Stimulated activated CD4-positive, alpha-beta T cell treated with anti-CD3 and anti-CD28 coated beads, Interleukin-2, amount 100 ng/mL, for 24 hours (primary cell): ENCODE measurements around the gene MED13L.
"Not testable (repeated sequence)": the region's sequence is repeated elsewhere in the genome, so short reads cannot be mapped to it uniquely, and the experiment has no call there.

ENCODE experiments used
- DNase-seq, 2 donors: peaks; one replicate each; pipeline ENCODE4 v3.0.0-alpha.2; 2020

MED13L gene

GRCh38 chr12:116245189-116245588, 32.3 kb downstream of the MED13L start:
- no peak for DNase-seq

GRCh38 chr12:116244474-116245090, 32.9 kb downstream of the MED13L start:
- no peak for DNase-seq

DNA sequence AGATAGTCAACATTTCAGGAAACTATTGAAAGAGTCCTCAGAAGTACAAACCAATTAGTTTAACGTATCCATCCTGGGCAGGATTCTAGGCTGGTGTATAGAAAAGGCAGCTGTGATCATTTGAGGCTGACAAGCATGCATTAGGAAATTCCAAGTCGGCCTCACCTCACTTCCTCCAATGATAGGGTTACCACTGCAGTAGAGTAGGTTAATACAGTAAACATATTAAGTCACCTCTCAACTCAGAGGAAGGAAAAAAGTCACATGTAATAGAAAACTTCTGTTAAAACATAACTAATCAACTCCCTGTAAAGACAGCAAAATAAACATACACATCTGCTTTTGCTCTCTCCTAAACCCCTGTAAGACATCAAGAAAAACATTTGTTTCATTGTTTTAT, 33.5 kb downstream of the MED13L start:
- no peak for DNase-seq

DNA sequence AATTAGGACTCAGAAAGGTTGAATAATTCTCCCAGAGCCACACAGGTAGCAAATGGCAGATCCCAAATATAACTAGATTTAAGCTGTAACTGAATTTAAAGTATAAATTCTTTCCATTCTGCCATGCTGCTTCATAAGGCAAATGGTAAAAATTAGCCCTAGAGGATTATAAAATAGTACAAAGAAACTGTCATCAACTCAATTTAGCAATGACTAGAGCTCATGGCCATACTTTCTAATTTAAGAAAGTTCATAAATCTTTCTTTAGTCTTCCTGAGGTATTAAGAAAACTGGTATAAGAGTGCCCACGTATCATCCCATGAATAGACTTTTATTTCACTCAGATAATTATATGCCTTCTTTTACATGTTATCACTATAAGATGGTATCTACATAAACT, 34.8 kb downstream of the MED13L start:
- DNase-seq, result no peak

DNA sequence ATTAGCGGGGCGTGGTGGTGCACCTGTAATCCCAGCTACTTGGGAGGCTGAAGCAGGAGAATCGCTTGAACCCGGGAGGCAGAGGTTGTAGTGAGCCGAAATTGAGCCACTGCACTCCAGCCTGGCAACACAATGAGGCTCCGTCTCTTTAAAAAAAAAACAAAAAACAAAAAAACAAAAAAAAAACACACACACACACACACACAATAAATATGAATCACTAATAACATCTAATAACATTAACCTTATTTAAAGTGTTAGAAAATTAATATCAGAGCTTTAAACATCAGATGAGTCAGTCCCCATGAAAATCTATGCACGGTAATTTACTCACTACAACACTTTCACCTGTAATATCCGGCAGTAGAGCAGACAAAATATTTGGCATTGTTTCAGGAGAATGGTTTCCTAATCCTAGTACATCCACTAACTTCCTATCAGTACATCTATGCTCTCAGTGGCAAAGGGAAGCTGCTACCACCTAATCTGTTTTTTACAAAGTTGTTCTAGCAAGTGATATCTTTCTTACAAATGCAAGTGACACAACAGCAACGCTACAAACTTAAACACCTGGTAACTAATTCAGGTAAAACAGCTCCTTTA, 36.2 kb downstream of the MED13L start:
- DNase-seq, result no peak

- not testable (repeated sequence) for DNase-seq
These were observed 38.8 kb downstream of the MED13L start for GRCh38 chr12:116238570-116239119.

DNA sequence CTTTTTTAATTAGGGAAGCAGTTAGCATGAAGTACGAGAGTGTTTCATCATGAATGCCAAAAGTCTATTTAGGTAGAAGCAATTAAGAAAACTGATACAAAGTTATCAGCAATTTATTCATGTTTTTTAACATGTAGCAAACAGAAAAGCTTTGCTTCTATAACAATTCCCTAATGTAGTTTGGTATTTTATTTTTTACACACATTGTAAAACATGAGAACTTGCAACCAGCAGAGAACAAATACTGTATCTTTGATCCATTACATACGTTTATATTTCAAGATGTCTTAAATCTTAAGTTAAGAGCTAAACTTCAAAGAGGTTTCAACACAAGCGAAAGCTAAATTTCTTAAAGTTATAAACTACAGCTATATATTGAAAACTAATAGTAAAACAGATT, 39.3 kb downstream of the MED13L start:
- no peak for DNase-seq

DNA sequence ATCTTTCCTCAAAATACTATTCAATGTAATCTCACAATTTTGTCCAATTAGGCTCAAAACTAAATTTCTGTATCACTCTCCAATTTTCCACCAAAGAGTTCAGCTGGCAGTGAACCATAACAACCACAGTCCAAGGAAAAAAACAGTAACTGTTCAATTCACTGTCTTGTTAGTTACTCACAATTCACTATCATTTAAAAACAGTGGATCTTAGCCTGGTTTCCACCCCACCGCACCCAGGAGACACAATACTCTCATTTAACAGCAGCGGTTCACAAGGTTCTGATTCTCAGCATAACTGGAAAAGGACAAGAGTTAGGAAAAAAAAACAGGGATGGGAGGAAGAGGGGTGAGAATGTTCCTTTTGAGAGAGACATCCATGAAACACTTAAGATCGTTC, 40.5 kb downstream of the MED13L start:
- no peak for DNase-seq

- peak; percentile 32 to 44 for DNase-seq
These were observed 41.3 kb downstream of the MED13L start for GRCh38 chr12:116236148-116236731.

DNA sequence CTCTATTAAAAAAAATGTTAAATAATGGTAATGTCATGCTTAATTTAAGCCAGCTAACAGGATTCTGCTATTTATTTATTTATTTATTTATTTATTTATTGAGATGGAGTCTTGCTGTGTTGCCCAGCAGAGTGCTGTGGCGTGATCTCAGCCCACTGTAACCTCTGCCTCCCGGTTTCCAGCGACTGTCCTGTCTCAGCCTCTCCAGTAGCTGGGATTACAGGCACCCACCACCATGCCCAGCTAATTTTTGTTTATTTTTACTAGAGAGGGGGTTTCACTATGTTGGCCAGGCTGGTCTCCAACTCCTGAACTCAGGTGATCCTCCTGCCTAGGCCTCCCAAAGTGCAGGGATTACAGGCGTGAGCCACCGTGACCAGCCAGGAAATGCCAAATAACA, 43.3 kb downstream of the MED13L start:
- not testable (repeated sequence) for DNase-seq

- DNase-seq, result no peak
These were observed 43.8 kb downstream of the MED13L start for GRCh38 chr12:116233669-116234068.

DNA sequence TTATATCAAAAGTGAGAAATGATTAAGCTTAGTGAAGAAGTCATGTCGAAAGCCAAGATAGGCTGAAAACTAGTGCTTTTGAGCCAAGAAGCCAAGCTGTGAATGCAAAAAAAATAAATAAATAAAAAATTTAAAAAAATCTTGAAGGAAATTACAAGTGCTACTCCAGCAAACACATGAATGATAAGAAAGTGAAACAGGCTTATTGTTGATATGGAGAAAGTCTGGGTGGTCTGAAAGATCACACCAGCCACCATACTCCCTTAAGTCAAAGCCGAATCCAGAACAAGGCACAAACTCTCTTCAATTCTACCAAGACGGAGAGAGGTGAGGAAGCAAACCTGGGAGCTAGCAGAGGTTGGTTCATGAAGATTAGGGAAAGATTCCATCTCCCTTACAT, 49.7 kb downstream of the MED13L start:
- no peak for DNase-seq

GRCh38 chr12:116226026-116226425, 51.5 kb downstream of the MED13L start:
- no peak for DNase-seq

DNA sequence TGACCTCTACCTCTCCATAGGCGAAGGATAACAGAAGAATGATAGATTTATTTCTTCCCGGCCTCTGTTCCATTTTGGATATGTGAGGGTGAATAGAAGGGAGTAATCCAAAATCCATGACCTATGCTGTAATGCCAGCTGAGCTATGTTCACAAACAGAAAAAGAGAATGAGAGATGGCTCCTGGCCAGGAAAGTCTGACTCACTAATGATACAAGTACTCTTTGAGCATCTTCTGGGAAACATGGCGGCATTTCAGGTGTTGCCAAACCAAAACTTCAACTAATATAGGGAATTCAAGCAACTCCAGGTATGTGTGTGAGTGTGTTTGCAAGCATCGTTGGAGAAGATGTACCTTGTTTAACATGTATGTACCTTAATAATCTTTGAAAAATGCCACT, 55.1 kb downstream of the MED13L start:
- peak; percentile 28 to 46 for DNase-seq

GRCh38 chr12:116220756-116221155, 56.7 kb downstream of the MED13L start:
- no peak for DNase-seq

DNA sequence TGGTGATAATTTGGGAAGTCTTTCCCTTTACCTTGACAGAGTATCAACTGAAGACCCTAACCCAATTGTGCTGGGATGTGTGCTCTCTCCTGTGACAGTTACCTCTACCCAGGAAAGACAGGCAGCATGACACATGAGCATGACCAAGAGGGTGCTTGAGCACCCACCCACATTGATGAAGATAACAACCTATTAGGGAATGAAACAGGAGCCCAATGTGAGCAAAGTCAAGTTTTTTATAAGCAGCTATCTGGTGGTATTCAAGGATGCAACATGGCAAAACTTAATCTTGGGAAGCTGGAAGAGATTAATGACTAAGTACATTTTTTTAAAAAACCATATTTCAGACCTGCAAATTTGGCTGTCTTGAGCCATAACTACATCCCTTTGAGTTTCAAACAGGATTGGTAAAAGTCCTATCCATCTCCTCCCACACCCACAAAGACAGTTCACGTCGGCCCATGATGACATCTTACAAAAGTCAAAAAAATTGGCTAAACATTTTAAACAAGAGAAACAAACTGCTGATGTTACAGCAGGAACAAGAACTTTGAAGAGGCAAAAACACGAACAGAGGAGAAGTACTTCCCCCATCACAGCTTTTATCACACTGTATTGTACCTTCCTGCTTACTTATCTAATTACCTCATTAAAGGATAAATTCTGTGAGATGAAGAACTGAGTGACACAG, 60.3 kb downstream of the MED13L start:
- no peak for DNase-seq

GRCh38 chr12:116216022-116216756, 61.3 kb downstream of the MED13L start:
- DNase-seq, result no peak

- DNase-seq, result no peak
These were observed 62.5 kb downstream of the MED13L start for GRCh38 chr12:116215023-116215422.

- DNase-seq, result no peak
These were observed 63.5 kb downstream of the MED13L start for GRCh38 chr12:116213885-116214527.

DNA sequence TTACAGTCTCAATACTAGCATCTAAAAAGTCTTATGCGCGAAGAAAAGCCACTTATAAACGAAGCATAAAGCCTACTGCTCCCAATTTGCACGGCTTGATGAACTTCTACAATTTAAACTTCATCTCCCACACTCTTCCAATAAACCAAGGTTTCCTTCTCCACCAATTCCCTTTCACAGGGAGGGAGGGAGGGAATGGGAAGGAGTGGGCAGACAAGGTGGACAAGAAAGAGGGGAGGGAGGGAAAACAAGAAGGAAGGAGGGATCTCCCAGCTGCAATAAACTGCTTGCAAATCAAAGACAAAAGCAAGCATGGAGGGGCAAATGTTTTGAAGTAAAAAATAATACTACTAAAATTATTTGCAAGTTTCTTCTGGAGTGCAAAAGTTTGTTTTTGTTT, 64.5 kb downstream of the MED13L start:
- DNase-seq, result no peak

DNA sequence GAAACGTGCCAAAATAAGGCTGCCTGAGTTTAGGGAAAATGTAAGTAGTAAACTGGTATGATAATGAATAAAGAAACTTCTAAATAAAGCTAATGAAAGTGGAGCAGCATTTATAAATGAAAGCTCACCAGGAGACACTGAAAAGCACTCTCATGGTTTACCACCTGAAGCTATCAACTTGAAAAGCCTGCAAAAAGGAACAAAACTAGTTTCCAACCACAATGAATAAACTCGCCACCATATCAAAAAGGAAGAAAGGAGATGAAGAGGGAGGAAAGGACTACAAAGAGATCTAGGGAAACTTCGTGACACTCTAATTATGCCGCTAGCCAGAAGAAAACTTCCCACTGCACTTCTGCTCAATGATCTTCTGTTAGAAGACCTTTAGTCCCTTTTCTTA, 66.7 kb downstream of the MED13L start:
- no peak for DNase-seq

GRCh38 chr12:116210131-116210530, 67.4 kb downstream of the MED13L start:
- no peak for DNase-seq

- no peak for DNase-seq
These were observed 68.0 kb downstream of the MED13L start for GRCh38 chr12:116209503-116209902.
